ENCODE results near the gene COQ5.
"Not testable (repeated sequence)": the region's sequence is repeated elsewhere in the genome, so short reads cannot be mapped to it uniquely, and the experiment has no call there.

The COQ5 gene

DNA sequence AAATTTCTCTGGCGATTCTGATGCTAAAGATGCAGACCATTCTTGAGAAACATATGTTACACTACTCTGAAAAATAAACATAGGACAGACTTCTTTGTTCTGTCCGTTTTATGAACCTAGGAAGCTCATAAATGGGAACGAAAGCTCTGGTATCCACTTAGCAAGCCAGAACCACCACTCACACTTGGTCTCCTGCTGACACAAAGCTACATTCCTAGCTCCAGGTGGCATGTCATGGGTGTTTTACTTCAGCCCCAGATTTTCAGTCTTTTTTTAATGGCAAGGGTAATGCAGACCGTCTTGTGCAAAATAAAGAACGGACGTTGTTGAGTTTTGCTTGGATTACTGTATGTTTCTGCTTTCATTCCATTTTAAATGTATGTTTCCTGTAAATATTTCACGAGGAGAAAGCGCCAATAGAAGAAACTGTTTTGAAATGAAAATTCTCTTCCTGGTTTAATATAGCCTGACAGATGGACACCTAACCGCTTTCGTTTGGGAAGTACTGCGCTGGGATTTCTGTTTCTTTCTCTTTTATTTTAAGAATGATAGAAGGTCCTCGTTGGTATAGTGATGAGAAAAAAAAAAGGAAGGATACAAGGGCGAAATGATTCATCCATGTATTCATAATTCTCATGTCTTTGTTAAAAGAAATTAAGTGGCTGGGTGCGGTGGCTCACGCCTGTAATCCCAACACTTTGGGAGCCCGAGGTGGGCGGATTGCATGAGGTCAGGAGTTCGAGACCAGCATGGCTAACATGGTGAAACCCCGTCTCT is 871 bp upstream of the COQ5 start:
- peak; percentile 66 for DNase-seq (ENCODE audit: low read depth)

GRCh38 chr12:120522568-120522967 is 6.4 kb downstream of the COQ5 start:
- DNase-seq (ENCODE audit: low read depth), result no peak

DNA sequence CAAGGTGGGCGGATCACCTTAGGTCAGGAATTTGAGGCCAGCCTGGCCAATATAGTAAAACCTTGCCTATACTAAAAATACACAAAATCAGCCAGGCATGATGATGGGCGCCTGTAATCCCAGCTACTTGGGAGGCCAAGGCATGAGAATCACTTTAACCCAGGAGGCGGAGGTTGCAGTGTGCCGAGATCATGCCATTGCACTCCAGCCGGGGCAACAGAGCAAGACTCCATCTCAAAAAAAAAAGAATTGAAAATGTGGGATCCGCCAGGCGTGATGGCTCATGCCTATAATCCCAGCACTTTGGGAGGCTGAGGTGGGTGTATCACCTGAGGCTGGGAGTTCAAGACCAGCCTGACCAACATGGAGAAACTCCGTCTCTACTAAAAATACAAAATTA is 9.6 kb downstream of the COQ5 start:
- DNase-seq (ENCODE audit: low read depth), result not testable (repeated sequence)

GRCh38 chr12:120515496-120515895 is 13.5 kb downstream of the COQ5 start:
- no peak for DNase-seq (ENCODE audit: low read depth)

- DNase-seq (ENCODE audit: low read depth), result no peak
These were observed 15.0 kb downstream of the COQ5 start for GRCh38 chr12:120514002-120514401.

DNA sequence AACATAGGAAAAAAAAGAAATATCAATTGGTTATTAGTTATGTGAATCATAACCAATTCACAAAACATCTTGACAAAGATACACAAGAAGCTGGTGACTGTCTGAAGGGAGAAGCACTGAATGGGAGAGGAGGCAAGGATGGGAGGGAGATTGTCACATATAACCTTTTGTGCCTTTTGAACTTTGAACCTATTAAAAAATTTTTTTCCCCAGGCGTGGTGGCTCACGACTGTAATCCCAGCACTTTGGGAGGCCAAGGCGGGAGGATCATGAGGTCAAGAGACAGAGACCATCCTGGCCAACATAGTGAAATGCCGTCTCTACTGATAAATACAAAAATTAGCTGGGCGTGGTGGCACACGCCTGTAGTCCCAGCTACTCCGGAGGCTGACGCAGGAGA is 20.4 kb downstream of the COQ5 start:
- DNase-seq (ENCODE audit: low read depth), result no peak

- no peak for DNase-seq (ENCODE audit: low read depth)
These were observed 24.4 kb downstream of the COQ5 start for GRCh38 chr12:120504587-120504986.

DNA sequence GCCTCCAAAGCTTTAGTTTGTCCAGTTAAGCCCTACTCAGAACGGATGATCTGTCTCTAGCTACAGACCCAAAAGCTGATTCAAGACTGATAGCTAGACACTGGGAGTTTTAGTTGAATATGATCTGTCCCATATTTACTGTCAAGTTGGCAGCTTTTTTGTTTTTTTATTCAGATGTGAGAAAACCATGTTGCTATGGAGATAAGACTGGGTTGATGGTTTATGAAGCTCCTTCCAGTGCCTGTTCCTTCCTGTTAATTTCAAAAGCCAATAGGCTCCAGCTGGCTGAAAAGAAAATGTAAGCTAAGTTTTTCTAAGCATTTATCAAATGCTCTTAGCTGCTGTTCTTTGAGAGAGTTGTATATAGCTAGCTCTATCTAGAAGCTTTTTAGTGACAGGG is 28.4 kb downstream of the COQ5 start:
- DNase-seq (ENCODE audit: low read depth), result no peak

GRCh38 chr12:120498870-120499515 is 30.0 kb downstream of the COQ5 start:
- no peak for DNase-seq (ENCODE audit: low read depth)

- no peak for DNase-seq (ENCODE audit: low read depth)
These were observed 31.3 kb downstream of the COQ5 start for GRCh38 chr12:120497524-120498150.

GRCh38 chr12:120496413-120497340 is 32.3 kb downstream of the COQ5 start:
- DNase-seq (ENCODE audit: low read depth), result peak; percentile 75

- peak; percentile 98 for DNase-seq (ENCODE audit: low read depth)
These were observed 33.1 kb downstream of the COQ5 start, which contains the start of gene DYNLL1 for GRCh38 chr12:120495731-120496412. DYNLL1 (plus strand) TSS chr12:120496113; CDS start chr12:120496422, 309 bp downstream.

DNA sequence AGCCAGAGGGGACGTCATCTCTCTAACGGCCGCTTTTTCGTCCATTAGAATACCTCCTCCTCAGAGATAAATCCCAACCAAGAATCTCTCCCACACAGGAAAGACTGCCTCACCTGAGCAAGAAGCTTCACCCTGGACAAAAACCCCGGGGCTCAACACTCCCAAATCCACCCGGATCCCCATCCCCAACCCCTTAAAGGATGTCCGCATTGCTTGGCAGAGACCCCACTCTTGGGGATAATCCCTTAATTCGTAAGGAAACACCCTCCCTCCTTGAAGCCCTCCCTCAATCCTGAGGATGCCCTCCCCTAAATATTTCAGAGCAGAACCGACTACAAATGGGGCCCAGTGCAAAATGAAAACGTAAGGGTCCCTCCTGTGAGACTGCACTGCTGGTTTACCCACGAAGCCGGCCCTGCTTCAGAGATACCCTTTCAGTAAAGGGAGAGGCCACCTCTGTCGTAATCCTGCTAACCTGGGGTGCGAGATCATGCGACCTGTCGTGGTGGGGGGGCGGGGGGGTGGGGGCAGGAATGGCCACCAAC is 33.7 kb downstream of the COQ5 start:
- no peak for DNase-seq (ENCODE audit: low read depth)

DNA sequence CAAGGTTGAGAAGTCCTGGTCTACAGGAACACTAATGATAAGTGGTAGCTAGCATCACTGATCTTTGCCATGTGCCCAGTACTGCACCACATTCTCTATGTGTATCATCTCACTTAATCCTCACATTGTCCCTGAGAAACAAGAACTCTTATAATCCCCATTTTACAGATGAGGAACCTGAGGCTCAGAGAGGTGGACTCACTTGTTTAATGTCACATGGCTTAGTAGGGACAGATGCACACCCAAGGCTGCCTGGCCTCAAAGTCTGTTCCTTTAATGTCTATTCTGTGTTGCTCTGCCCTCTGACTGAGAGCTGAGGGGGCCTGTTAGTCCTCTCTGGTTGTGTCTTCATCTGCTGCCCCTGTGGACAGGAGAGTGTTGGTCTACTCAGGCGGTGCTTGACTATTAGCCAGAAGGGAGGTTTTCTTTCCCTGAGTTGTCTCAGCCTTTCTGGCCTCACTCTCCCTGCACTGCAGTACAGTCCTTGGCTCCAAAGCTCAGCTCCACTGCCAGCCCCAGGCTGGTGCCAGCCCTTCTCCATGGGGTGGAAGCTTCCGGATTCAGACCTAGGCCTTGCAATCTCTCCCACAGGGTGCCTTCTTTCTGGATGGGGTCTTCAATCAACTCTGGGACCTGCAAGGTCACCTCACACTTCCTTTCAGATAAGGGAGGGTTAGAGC is 38.0 kb downstream of the COQ5 start:
- no peak for DNase-seq (ENCODE audit: low read depth)

- no peak for DNase-seq (ENCODE audit: low read depth)
These were observed 38.6 kb downstream of the COQ5 start for GRCh38 chr12:120490325-120490724.

GRCh38 chr12:120489018-120489417 is 39.9 kb downstream of the COQ5 start:
- no peak for DNase-seq (ENCODE audit: low read depth)

GRCh38 chr12:120488057-120488640 is 40.8 kb downstream of the COQ5 start:
- DNase-seq (ENCODE audit: low read depth), result no peak

GRCh38 chr12:120487552-120487951 is 41.4 kb downstream of the COQ5 start:
- not testable (repeated sequence) for DNase-seq (ENCODE audit: low read depth)

GRCh38 chr12:120485961-120486881 is 42.7 kb downstream of the COQ5 start:
- DNase-seq (ENCODE audit: low read depth), result no peak

Data from ELR (cell line).